HG02759 (cell line): ENCODE results near the gene GRM1.
"Not testable (repeated sequence)": the region's sequence is repeated elsewhere in the genome, so short reads cannot be mapped to it uniquely, and the experiment has no call there.

ENCODE experiments used
- ATAC-seq: cut with Tn5 transposase; IDR thresholded peaks from one replicate; pipeline ENCODE4 v1.9.1; 2021; ENCODE audit warnings: mild to moderate bottlenecking, moderate library complexity; ENCODE audit not compliant: unreplicated experiment

GRM1 gene

DNA sequence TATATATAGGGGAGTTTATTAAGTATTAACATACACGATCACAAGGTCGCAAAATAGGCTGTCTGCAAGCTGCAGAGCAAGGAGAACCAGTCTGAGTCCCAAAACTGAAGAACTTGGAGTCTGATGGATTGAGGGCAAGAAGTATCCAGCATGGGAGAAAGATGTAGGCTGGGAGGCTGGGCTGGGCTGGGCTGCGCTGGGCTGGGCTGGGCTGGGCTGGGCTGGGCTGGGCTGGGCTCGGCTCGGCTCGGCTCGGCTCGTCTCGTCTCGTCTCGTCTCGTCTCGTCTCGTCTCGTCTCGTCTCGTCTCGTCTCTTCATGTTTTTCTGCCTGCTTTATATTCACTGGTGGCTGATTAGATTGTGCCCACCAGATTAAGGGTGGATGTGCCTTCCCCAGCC, 238.6 kb downstream of the GRM1 start:
- ATAC-seq = no peak

DNA sequence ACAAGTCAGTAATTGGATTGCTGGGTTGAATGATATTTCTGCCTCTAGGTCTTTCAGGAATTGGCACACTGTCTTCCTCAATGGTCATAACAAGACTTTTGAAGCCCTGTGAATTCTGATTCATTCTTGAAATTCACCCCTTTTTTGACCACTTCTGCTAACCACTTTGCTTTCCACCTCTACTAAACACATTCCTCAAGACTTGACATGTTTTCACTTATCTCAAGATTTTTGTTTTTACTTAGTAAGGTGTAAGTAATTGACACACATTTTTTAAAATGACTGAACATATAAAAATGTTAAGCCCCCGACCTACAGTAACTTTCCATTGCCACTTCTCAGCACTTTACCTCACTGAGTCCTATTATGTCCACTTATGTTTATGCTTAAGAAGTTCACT, 239.1 kb downstream of the GRM1 start:
- ATAC-seq = no peak

DNA sequence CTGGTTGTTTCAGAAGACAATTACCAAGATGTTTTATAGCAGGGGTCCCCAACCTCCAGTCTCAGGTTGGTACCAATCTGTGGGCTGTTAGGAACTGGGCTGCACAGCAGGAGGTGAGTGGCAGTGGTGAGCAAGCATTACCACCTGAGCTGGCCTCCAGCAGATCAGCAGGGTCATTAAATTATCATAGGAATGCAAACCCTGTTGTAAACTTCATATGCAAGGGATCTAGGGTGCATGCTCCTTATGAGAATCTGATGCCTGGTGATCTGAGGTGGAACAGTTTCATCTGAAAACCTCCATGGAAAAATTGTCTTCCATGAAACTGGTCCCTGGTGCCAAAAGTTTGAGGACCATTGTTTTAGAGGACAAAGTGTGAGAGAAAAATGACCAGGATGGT, 240.6 kb downstream of the GRM1 start:
- ATAC-seq = no peak

DNA sequence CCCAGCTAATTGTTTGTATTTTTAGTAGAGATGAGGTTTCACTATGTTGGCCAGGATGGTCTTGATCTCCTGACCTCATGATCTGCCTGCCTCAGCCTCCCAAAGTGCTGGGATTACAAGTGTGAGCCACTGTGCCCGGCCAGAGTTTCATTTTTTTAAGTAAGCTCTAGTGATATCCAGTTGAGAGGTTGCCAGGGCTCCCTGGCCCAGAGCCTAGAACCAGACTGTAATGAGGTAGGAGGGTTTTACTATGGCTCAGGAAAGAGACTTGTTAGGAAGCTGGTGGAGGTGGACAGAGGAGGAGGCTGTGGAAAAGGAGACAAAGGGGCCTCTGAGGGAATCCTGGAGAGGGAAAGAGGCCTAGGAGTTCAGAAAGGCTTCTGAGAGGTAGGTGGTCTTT, 242.3 kb downstream of the GRM1 start:
- ATAC-seq = not testable (repeated sequence)

DNA sequence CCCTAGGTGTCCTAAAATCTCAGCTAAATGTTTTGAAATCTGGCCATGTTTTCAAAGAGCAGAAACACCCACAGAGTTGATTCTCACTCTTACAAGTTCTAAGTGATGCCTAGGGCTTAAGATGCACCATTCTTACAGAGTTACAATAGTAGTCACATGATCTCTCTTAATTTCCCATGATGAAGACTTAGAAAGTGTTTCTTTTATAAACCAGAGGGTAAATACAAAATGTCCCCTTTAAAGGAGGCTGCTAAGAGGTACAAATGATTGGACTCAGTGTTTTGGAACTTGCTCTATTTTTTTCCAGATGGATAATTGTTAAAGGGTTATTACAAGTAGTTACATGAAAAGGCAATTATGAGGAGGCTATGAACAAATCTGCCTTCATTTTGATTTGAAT, 244.6 kb downstream of the GRM1 start:
- ATAC-seq = no peak

DNA sequence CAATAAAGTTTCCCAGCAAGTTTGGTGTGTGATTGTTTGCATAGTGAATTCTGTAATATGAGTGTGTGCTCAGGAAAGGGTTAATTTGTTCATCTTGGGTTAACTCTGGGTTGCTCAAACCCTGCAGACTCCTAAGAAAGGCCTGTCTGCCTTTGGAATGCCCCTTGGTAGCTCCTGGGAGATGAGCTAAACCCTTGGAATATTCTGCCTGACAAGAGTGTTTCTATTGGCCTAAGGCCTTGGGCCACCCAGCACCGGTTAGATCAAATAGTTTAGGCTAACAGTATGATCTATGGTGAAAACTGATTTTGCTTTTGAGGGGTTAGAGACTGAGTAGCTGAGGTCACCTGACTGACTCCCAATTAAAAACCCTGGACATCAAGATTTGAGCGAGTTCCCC, 248.3 kb downstream of the GRM1 start:
- no peak for ATAC-seq

DNA sequence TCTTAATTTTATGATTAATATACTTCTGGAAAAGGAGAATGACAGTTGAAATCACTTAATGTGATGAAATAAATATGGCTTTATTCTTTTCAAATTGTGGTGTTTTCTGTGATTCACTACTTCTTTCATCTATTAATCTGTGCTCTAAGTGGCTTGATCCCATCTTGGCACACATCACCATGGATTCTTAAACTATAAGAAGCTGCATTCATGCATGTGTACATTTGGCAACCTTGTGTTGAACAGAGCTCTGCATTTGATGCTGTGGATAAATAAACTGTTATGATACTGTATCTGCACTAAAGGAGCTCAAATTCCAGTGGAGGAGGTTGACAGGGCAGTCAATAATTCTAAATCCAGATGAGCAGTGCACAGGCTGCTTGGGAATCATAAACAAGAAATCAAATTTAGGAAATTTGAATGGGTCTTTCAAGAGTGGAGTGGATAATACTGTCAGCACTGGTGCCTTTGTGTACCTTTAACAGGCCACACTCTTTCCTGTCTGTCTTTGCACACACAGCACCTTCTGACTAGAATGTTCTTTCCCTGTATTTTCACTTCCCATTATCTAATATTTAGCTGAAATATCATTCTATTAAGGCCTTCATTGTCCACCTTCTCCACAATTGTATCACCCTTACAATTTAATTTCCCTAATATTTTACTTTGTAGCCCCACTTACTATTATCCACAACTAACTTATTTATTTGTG, 252.9 kb downstream of the GRM1 start:
- ATAC-seq = peak; percentile 52

DNA sequence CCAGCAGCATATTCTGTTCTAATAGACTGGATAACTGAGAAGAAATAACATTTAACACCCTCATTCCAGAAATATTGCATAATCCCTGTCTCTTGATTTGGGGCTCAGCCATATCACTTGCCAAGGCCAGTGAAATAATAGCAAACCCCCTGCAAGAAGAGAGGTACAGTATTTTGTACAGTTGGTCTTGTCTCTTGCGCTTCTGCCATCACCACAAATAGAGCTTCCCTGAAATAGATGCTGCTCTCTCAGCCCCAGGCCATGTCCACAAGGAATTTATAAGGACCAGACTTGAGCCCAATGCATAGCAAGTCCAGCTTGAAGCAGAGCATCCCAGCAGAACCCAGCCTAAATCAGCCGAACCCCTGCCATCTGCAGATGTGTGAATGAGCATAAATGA, 254.0 kb downstream of the GRM1 start:
- ATAC-seq = no peak

DNA sequence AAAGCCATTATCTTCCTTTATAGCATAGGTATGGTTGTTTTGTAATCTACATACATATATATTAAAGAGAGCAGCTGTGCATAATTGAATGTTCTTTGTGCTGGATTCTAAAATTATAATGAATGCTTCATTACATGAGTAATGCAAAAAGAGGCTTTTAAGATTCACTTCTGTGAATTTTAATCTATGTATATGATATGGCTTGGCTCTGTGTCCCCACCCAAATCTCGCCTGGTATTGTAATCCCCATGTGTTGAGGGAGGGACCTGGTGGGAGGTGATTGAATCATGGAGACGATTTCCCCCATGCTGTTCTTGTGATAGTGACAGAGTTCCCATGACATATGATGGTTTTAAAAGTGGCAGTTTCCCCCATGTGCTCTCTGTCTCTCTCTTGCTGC, 255.4 kb downstream of the GRM1 start:
- ATAC-seq = no peak

DNA sequence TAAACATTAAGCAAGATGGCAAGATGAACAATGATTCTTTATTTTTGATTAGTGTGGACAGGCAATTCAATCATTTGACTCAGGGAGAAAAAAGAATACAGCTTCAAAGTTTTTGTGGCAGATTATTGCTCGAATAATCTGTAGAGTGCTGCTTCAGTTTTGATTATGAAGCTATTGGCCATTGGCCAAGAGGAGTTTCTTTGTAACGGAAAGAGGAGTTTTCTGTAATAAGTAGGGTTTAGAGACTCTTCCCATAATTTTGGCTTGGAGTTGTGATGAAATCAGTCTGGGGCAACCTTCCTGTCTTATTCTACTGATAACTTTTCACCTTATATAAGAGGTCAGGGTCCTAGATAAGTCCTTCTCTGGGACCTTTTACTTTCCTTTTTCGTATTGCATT, 258.1 kb downstream of the GRM1 start:
- no peak for ATAC-seq

DNA sequence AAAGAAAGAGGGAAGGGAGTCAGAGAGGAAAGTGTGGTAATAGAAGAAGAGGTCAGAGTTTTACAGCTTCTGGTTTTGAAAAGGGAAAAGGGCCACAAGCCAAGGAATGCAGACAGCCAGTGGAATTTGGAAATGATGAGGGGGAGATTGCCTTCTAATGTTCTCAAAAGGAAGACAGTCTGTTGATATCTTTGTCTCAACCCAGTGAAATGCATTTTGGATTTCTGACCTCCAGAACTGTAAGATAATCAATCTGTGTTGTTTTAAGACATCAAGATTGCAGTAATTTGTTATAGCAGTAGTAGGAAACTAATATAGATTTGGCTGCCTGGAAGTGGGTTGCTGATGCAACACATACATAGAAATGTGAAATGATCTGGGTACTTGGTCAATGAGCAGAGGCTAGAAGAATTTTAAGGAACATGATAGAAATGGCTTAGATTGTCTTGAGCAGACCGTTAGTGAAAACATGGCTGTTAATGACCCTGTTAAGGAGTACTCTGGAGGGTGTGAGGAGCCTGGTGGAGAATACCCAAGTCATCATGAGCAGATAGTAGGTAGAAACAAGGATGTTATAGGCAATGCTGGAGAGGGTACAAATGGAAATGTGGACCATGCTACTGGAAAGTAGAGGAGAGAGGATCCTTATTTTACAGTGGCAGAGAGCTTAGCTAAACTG, 259.0 kb downstream of the GRM1 start:
- ATAC-seq = no peak

DNA sequence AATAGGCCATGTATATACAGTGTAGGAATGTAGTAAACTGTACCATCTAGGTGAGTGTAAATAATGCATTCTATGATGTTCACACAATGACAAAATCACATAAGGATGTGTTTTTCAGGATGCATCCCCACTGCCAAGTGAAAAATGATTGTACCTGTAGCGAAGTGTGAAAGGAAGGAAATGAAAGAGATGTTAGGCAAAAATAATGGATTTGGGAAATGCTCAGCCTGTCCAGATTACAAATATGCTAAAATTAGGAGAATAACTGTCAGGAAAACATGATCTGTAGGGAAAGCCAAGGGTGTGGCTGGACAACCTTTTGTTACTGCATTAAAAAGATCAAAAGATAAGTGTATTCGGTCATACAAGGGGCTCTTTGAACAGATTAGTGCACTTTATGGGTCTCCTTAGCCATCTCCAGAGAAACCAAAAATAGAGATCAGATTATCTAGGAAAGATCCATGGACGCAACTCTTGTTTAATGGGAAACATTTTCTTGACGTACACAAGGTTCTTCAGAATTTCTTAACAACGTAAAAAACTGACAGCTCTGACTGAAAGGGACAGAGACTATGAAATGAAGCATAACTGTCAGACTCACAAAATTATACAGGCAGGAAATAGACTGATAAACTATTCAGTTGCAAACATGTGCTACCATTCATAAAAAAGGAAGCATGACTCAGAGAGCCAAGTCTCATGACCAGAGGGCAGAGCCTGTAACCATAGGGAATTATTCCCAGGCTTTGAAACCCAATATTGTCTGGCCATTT, 261.1 kb downstream of the GRM1 start:
- no peak for ATAC-seq

DNA sequence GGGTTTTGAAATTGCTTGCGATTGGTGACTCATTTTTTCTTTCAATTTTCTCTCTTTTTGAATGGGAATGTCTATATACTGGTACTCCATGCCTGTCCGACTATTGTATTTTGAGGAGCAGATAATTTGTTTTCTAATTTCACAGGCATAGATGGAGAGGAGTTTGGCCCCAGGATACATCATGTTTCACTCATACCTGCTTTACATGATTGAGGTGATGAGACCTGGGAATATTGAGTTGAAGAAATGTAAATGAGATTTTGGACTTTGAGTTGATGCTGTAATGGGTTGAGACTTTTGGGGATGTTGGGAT, 261.7 kb downstream of the GRM1 start:
- ATAC-seq = no peak

DNA sequence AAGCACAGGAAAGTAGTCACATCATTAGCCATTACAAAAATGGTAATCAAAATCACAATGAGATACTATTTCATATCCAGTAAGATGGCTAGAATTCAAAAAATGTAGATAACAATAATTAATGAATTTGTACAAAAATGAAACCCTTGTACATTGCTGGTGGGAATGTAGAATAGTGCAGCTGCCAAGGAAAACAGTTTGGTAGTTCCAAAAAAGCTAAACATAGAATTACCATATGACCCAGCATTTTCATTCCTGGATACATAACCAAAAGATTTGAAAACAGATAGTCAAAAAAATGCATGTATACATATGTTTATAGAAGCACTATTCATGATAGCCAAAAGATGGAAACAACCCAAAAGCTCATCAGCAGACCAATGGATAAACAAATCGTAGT, 263.6 kb downstream of the GRM1 start:
- ATAC-seq = no peak

DNA sequence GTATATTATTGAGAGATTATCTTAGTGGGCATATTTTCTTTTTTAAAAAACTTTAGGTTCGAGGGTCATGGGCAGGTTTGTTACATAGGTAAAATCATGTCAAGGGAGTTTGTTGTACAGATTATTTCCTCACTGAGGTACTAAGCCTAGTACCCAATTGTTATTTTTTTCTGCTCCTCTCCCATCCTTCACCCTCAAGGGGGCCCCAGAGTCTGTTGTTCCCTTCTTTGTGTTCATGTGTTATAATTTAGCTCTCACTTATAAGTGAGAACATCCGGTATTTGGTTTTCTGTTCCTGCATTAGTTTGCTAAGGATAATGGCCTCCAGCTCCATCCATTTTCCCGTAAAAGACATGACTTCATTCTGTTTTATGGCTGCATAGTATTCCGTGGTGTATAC, 266.8 kb downstream of the GRM1 start:
- no peak for ATAC-seq

DNA sequence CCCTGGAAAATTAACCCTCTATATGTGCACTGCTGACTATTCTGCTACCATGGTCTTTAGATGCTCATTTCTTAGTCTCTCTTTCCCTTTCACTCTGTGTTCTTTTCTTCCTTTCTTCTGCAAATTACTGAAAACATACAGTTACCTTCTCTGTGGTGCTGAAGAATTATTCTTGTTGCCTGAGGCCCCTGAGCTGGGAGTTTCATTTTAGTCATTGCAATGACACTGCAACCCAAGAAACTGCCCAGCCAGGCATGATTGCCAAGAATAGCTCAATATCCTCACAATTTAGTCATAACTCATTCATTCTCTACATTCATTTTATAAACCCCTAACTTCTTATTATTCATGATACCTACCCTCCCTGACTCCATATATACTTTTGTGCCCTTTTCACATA, 269.0 kb downstream of the GRM1 start:
- ATAC-seq = no peak

DNA sequence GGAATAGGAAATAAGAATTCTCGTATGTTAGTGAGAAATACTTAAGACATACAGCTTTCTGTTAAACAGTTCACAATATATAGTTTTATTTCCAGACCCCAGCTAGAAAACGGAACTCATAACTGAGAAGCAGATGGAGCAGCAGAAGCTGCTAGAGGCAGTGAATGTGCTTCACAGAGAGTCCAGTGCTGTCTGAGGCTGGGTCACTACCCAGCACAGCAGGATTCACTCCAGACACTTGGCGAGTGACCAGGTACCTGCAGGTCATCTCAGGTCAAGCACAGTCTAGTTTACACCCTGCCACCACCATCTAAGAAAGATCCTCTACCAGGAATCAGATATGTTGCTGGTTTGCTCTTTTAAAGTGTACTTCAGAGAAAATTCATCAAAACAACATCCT, 271.7 kb downstream of the GRM1 start:
- ATAC-seq = no peak

DNA sequence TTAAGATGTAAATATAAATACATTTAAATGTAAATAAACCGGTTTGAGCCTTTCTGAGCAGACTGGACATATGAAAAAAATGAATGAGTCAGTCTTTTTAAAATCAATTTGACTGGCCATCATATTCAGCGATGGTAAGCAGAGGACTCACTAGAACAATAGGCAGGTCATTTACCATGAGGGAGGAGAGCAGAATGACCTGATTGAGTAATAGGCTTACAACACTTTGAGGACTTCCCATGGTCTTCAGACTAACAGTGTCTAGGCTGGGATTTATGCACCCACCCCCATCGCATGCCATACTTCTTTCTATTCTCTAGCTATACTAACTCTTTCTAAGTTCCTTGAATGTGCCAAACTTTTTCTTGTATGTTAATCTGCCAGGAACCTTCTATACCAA, 272.9 kb downstream of the GRM1 start:
- no peak for ATAC-seq

DNA sequence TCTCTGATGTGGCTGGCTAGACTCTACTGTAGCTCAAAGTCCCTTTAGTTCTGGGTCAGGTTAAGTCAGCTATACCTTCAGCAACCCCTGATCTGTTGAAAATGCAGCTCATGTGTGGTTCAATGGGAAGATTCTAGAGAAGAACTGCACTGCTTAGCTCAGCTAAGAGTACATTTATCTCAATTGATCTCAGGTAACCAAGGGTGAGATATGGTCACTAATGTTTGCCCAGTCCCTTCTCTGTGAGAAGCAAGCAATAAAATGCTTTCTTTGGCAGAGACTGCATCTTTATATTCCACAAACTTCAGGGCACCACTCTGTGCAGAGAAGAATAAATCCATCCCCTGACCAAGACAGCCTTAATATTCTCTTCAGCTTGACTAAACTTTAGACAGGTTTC, 274.1 kb downstream of the GRM1 start:
- ATAC-seq = no peak

DNA sequence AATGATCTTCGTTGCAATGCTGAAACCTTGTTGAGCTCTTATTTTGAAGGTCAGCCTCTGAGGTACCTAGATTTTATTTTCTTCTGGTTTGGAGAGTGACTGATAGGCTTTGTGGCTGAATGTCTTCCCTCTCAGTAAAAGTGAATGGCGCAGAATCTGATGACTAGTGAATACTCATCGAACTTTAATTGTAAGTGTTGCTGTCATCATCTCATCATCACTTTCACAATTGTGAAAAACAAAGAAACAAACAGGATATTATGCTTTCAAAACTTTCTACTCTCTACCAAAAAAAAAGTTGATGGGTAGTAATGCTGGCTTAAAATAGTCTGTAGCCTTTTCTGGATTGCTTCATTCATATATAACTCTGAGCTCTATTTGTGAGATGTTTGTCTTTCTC, 275.3 kb downstream of the GRM1 start:
- no peak for ATAC-seq

DNA sequence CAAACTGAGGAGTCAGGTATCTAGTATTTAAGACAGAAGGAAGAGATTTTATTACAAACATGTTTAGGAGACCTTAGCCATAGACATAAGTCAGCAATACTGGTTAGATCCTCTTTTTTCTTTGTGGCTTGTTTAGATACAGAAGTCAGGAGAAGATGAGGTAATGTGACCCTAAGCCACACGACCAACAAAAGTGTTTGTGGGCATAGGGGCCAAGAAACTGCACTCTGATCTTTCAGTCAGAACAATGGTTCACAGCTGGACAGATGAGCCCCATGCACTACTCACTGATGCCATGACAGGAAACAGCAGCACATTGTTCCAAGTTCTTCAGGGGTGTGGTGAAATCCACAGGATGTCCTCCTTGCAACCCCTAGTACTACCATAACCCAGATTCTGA, 276.2 kb downstream of the GRM1 start:
- no peak for ATAC-seq

DNA sequence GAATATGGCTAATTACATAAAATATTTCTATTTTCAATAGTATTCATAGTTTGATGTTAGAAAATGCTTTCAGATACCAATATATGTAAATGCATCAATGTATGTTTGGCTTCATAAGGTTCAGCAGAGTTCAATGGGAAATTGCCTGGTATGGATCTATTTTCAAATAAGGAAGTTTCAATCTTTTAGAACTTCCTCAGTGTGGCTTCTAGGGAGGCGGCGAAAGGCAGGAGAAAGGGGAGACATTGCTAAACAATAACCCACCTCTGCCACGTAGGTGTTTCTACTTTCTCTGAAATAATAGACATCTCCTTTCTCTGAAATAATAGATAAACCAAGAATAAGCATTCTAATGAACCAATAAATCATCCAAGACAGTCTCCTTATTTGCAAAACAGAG, 277.1 kb downstream of the GRM1 start:
- ATAC-seq = no peak
